A375 (cell line): Measurements from ENCODE around the gene PTGFRN. TPM values are rescaled to one million over a fixed set of nuclear protein-coding genes. Genes with fewer than 3 reads are reported as not detected.

Experiments used
- small RNA-seq: library from RNA; depleted of rRNA; stranded (forward); fragments of <200 nt; gene quantifications from one replicate; pipeline ENCODE3, GENCODE V24; 2014
- total RNA-seq: library from RNA; depleted of rRNA; stranded (reverse); fragments of >200 nt; shearing (Covaris generic); gene quantifications from 2 replicates; pipeline ENCODE4 v1.2.3, GENCODE V29; 2014; rRNA removed

PTGFRN gene
- 41.5 and 58.8 TPM in 2 replicates for total RNA-seq

GRCh38 chr1:116909512-116910378 lies at the start of gene PTGFRN:
Gene PTGFRN (plus strand): TSS chr1:116909916. CDS start chr1:116910204, 288 bp downstream.

GRCh38 chr1:117001254-117001927 lies 91.7 kb downstream of the PTGFRN start, which contains the start of gene CD101:
Gene CD101 (plus strand): TSS chr1:117001760. CDS start chr1:117001818, 58 bp downstream.

Small RNA genes lying within 50 kb of the gene (small RNA-seq; reads per million reads assigned to genes)
- gene RNA5SP55, result 0.13 reads per million

Other genes starting within 250 kb of the PTGFRN start
- gene IGSF3, start 242.2 kb upstream of the PTGFRN start, total RNA-seq, result 34.2 and 40.2 TPM in 2 replicates
- gene CD2, start 155.5 kb upstream of the PTGFRN start, total RNA-seq, result not detected in 2 replicates
- gene CD101, start 91.8 kb downstream of the PTGFRN start, total RNA-seq, result 0.41 and 0.96 TPM in 2 replicates
- 43.8 and 51.9 TPM in 2 replicates for gene TTF2, start 150.4 kb downstream of the PTGFRN start, total RNA-seq
- 2.4 and 5.9 TPM in 2 replicates for gene TRIM45, start 211.8 kb downstream of the PTGFRN start, total RNA-seq